Motor neuron (in vitro differentiated cells): ENCODE data around the gene PTPRJ. TPM values are rescaled to one million over a fixed set of nuclear protein-coding genes. Genes with fewer than 3 reads are reported as not detected.
A peak's percentile ranks its signal among the peaks of the same experiment; 100 is the strongest.
"Not testable (repeated sequence)": the region's sequence is repeated elsewhere in the genome, so short reads cannot be mapped to it uniquely, and the experiment has no call there.

Experiments
- ATAC-seq, 8 experiments: fragments of 200-7000 bp; cut with Tn5 transposase; replicated peaks in 6 of 8; 2 replicates each; pipeline ENCODE4 v1.8.0; 2021; ENCODE audit warnings: mild to moderate bottlenecking in 8 of 8, moderate library complexity in 8 of 8
- H3K27ac ChIP-seq, 2 donors: fragments of 250-450 bp; sonication (Bioruptor Pico); 2 replicates each; pipeline ENCODE4 v1.9.0; 2021; ENCODE audit warnings: antibody characterized with exemption in 2 of 2, mild to moderate bottlenecking in 2 of 2, moderate library complexity in 1 of 2
- H3K4me1 ChIP-seq, 2 donors: fragments of 250-450 bp; sonication (Bioruptor Pico); replicated peaks in 1 of 2; 2 replicates each; pipeline ENCODE4 v1.6.1; 2021; ENCODE audit warnings: antibody characterized with exemption in 2 of 2, mild to moderate bottlenecking in 2 of 2, moderate library complexity in 1 of 2
- H3K4me3 ChIP-seq, 5 donors: fragments of 250-450 bp; sonication (Bioruptor Pico); 2 replicates each; pipeline ENCODE4 v1.9.0; 2021; ENCODE audit warnings: antibody characterized with exemption in 5 of 5, mild to moderate bottlenecking in 5 of 5, moderate library complexity in 4 of 5
- WGBS, 10 experiments: fragments of 450-650 bp; shearing (Covaris generic); methylation state at CpG; one replicate each; pipeline ENCODE4 v1.0.0; 2022; 5-methylcytosine and 5-hydroxymethylcytosine counted together
- in situ Hi-C, 9 experiments: fragments of 400-800 bp; cut with MboI; loops; one replicate each; pipeline ENCODE4 v1.15.0; 2021; ENCODE audit warnings: low sequenced_read_pairs in 9 of 9, low pct_unique_long_range_greater_than_20kb in 2 of 9; ENCODE audit not compliant: unreplicated experiment in 9 of 9
- total RNA-seq, 8 experiments: library from RNA; unstranded; fragments of 300-600 nt; gene quantifications; 2 replicates each; pipeline versions ENCODE4 v1.2.3 to v1.2.4, GENCODE V29; 2022

Gene PTPRJ
- total RNA-seq, 8 experiments from 2014 or later: 4.6 to 12.5 (median 7.8) TPM

- Histone ChIP-seq H3K27ac (peak overlapping the region; percentile 76 to 84), H3K4me1 (peaks cover 22 to 34% of the 10 kb centered on the region in 2 donors), H3K4me3 (no peak overlapping the region)
- peak; percentile 34 to 78 (median 62) for ATAC-seq
- in situ Hi-C loops: no loop called here
- WGBS, 10 experiments: 0 to 33% (median 12%) methylated on average over 1 to 5 of the region's 10 CpGs; no CpG with 5 or more reads in 3 of the 10 experiments
Measured at GRCh38 chr11:48170241-48171233, 190.2 kb downstream of the PTPRJ start.

- 0 to 93% (median 55%) methylated on average over 1 to 10 of the region's 14 CpGs for WGBS, 10 experiments
- ATAC-seq: peak in 7 of 8 experiments; percentile 27 to 92 (median 51)
- in situ Hi-C loops: no loop called here
- peaks cover 22 to 34% of the 10 kb centered on the region in 2 donors for H3K4me1 ChIP-seq
- no peak overlapping the region for H3K4me3 ChIP-seq
- no peak overlapping the region for H3K27ac ChIP-seq
Measured at GRCh38 chr11:48172818-48173609, 192.7 kb downstream of the PTPRJ start.

GRCh38 chr11:48177661-48178060, 197.3 kb downstream of the PTPRJ start:
- ATAC-seq: no peak

GRCh38 chr11:48180627-48181026, 200.3 kb downstream of the PTPRJ start:
- 20 to 100% (median 50%) methylated on average over 1 to 3 of the region's 6 CpGs; no CpG with 5 or more reads in 4 of the 10 experiments for WGBS, 10 experiments
- in situ Hi-C loops: no loop called here
- H3K27ac ChIP-seq: no peak overlapping the region

More at GRCh38 chr11:48177661-48178060, 197.3 kb downstream of the PTPRJ start:
- in situ Hi-C loops: no loop called here
- WGBS, 10 experiments: 81 to 100% (median 96%) methylated on average over 2 to 4 of the region's 4 CpGs; no CpG with 5 or more reads in 4 of the 10 experiments
- Histone ChIP-seq H3K27ac (no peak overlapping the region), H3K4me1 (peaks cover 0 to 7% of the 10 kb centered on the region in 2 donors), H3K4me3 (no peak overlapping the region)

GRCh38 chr11:48182860-48183526, 202.6 kb downstream of the PTPRJ start:
- Histone ChIP-seq H3K4me3 (no peak overlapping the region), H3K27ac (no peak overlapping the region), H3K4me1 (no peaks in the 10 kb centered on the region)
- 19 to 95% (median 53%) methylated on average over 1 to 4 of the region's 4 CpGs; no CpG with 5 or more reads in 1 of the 10 experiments for WGBS, 10 experiments
- ATAC-seq: no peak
- in situ Hi-C loops: no loop called here

More at GRCh38 chr11:48180627-48181026, 200.3 kb downstream of the PTPRJ start:
- Histone ChIP-seq H3K4me3 (no peak overlapping the region), H3K4me1 (no peaks in the 10 kb centered on the region)
- ATAC-seq: no peak

- H3K4me3 ChIP-seq: no peak overlapping the region
- H3K4me1 ChIP-seq: no peaks in the 10 kb centered on the region
- no peak for ATAC-seq
- no peak overlapping the region for H3K27ac ChIP-seq
- in situ Hi-C loops: no loop called here
Measured at GRCh38 chr11:48184452-48184851, 204.1 kb downstream of the PTPRJ start.

- in situ Hi-C loops, H3K27ac ChIP-seq, H3K4me1 ChIP-seq, H3K4me3 ChIP-seq, ATAC-seq: not testable (repeated sequence)
- WGBS, 10 experiments: 50 to 100% (median 75%) methylated on average over 1 to 6 of the region's 10 CpGs; no CpG with 5 or more reads in 4 of the 10 experiments
Measured at GRCh38 chr11:48190906-48191654, 210.7 kb downstream of the PTPRJ start.

- in situ Hi-C loops: no loop called here
- Histone ChIP-seq H3K4me1 (no peaks in the 10 kb centered on the region), H3K27ac (no peak overlapping the region), H3K4me3 (no peak overlapping the region)
- ATAC-seq: no peak
- WGBS, 10 experiments: 0 to 83% (median 62%) methylated on average over 1 to 2 of the region's 2 CpGs; no CpG with 5 or more reads in 2 of the 10 experiments
Measured at GRCh38 chr11:48193876-48194275, 213.5 kb downstream of the PTPRJ start.

- in situ Hi-C loops: no loop called here
- H3K27ac ChIP-seq: no peak overlapping the region
- 24 to 100% (median 72%) methylated on average over 1 to 2 of the region's 2 CpGs; no CpG with 5 or more reads in 2 of the 10 experiments for WGBS, 10 experiments
- H3K4me3 ChIP-seq: no peak overlapping the region
- no peak for ATAC-seq
- H3K4me1 ChIP-seq: no peaks in the 10 kb centered on the region
Measured at GRCh38 chr11:48207881-48208280, 227.5 kb downstream of the PTPRJ start.

- Histone ChIP-seq H3K4me1 (no peaks in the 10 kb centered on the region), H3K4me3 (no peak overlapping the region), H3K27ac (no peak overlapping the region)
- in situ Hi-C loops: no loop called here
- peak in 2 of 8 experiments; percentile 23 to 35 for ATAC-seq
- WGBS, 10 experiments: 0 to 77% (median 18%) methylated on average over 1 to 7 of the region's 7 CpGs
Measured at GRCh38 chr11:48210052-48210451, 229.7 kb downstream of the PTPRJ start.

- H3K4me3 ChIP-seq: no peak within 1 kb of the TSS
- 0 to 100% (median 59%) methylated on average over 1 to 2 of the region's 2 CpGs for WGBS, 10 experiments
- ATAC-seq: no peak
- H3K27ac ChIP-seq: no peak within 1 kb of the TSS
- in situ Hi-C loops: no loop called here
- H3K4me1 ChIP-seq: no peaks in the 10 kb centered on the region
Measured at GRCh38 chr11:48216510-48216909, 236.2 kb downstream of the PTPRJ start, which contains the start of gene OR4B1. OR4B1 (plus strand) TSS chr11:48216810; CDS start chr11:48216810, 0 bp downstream.
